ENCODE results near the gene ASNSD1.

Gene ASNSD1

DNA sequence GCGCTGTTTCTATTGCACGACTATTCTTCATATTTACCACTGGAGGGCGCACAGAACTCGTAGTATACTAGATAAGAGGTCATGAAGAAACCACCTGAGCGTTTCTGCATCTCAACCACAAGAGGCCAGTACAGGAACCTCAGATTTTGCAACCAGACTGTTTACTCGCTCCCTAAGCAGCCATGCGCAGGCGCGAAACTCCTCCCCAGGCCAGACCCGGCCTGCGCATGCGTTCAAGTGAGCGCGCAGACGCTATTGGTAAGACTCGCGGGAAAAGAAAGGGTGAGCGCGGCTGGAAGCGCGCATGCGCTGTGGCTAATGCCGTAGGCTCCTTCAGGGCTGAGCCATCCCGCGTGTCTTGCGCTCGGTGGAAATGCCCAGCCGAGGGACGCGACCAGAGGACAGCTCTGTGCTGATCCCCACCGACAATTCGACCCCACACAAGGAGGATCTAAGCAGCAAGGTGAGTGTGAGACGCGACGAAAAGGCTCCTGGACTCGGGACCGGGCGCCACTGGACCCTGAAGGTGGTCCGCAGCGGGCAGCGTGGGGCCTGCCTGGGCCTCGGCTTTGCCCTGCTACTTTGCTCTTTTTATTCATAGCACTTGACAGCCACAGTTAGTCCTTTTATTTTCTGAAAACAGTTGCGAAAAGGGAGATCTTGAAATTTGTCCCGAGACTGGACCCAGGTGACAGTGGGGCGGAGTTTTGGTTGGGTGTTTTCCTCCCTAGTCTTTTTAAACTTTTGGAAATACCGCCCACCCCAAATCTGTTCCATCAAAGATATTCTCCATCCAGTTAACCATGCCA, at the start of gene ASNSD1:
Gene ASNSD1 (plus strand): TSS at position 312 of the 809 bp plus-strand sequence. CDS start 4,674 bp downstream, outside the sequence.
- DNase-seq: peak; percentile 98

DNA sequence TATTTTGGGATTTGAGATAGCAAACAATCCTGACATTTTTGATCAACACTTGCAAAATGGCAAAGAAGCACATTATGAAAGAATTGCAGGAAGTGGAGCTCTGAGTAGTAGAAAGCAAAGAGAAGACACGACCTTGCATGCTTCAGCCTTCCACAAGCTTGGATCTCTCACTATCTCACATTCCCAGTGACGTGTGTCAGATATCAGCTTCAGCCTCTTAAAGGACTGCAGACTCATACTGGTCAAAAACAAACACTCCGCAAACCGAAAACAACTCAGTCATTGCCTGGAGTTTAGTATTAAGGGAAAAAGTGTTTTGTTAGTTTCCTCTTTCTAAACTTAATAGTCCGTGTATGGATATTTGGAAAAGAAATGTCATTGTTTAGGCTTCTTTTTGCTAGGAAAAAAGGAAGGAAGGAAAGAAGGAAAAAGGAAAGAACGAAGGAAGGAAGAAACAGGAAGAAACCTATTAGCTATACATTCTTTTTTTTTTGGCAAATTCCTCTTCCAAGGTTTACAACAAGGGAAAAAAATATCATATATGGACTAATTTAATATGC, 48.1 kb upstream of the ASNSD1 start:
- no peak for DNase-seq

DNA sequence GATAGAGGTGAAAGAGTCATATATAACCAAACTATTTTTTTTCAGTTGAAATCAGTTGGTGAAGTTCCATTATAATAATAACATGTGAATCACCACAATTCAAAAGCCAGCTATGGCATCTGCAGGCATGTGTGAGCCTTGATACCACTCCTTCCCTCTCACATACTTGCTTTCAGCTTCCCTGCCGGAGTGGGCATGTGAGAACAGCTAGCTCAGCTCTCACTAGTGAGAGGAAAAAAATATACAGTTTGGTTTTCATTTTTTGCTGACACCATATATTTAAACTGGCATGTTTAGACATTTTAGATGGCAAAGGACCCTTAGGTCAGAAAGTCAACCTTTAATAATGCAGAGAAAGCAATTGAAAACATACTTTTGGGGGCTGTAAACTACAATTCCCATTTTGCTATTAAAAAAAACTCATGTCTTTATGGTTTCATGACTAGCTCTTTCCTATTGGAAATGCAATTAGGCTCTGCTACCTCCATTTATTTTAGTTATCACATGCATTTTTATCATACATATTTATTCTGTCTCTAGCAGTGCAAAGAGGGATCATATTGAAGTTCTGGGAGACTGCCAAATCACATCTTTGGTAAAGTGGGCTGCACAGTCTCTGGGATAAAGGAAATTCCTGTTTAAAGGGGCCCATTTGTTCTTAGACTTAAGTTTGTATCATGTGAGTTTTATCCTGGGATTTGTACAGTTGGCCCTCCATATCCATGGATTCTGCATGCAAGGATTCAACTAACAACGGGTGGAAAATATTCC, 47.4 kb upstream of the ASNSD1 start:
- no peak for DNase-seq

DNA sequence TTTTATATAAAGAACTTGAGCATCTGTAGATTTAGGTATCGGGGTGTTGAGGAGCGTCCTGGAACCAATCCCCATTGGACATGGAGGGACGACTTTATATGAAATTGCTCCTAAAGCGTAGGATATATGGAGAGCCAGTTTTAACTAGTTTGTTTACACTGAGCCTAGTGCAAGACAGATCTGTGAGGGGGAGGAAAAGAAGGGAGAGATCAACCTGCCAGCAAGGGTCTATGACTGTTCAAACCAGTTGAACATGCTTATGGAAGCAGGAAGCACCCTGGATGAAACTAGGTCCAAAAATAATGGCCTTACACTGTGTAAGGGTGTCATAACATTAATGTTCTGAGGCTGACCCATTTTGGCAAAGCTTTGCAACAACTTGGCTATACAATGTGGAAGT, 46.7 kb upstream of the ASNSD1 start:
- DNase-seq: no peak

GRCh38 chr2:189618197-189618596, 43.1 kb upstream of the ASNSD1 start:
- DNase-seq: no peak

GRCh38 chr2:189621781-189622180, 39.5 kb upstream of the ASNSD1 start:
- no peak for DNase-seq

GRCh38 chr2:189623049-189623448, 38.2 kb upstream of the ASNSD1 start:
- no peak for DNase-seq

DNA sequence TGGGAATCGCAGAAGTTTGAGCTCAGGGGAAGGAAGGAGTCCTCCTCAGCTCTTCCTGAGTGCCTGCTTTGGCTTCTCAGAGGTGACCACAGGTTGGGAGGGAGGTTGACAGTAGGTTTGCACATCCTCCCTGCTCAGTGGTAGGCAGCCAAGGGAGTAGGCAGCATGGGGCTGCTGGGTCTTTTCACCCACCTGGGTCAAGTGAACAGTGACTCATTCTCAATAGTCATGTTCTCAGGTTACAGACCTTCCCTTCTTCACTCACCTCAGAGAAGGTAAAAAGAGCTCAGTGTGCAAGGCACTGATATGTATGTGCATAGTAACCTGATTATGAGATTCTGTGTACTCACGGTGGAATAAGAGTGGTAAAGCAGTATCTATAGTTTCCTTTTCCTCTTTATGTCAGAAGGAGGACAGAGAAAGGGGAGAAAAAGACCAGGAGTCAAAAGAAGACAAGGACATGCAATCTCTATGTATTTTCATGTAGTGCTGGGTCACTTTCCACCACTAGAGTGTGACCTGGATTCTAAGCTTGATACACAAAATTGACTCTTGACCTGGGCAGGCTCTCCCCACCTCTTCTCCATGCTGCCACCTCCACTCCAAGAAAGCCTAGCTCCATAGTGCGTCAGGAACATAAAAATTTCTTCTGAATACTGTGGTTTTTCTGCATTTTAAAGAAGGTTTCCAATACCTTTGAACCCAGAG, 36.5 kb upstream of the ASNSD1 start:
- peak; percentile 38 for DNase-seq

DNA sequence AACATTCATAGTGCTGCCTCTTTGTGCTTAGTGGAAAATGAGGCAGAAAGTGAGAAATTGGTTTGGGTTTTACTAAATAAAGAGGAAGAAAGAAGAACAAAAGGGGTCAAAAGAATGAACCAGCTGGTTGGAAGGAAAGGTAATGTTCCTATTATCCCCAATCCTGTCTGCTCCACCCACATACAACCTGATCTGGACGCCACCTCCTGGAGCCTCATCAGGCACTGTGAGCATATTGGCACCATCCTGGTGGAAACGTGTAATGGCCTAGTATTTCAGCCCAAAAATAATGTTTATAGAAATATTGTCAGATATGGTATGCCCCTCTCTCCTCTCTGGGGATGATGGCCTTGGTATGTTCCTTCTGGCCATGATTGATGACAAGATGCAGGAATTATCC, 35.6 kb upstream of the ASNSD1 start:
- no peak for DNase-seq

DNA sequence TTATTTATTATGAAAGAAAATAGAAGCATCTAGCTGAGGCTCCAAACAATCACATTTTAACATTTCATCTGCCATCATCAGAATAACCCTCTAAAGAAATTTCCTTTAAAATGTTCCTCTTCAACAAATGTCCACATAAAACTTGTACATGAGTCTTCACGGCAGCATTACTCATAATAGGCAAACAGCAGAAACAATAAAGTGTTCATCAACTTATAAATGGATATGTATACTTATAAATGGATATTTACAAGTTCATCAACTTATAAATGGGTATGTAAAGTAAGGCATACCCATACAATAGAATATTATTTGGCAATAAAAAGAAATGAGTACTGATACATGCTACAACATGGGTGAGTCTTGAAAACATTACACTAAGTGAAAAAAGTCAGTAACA, 33.5 kb upstream of the ASNSD1 start:
- no peak for DNase-seq

DNA sequence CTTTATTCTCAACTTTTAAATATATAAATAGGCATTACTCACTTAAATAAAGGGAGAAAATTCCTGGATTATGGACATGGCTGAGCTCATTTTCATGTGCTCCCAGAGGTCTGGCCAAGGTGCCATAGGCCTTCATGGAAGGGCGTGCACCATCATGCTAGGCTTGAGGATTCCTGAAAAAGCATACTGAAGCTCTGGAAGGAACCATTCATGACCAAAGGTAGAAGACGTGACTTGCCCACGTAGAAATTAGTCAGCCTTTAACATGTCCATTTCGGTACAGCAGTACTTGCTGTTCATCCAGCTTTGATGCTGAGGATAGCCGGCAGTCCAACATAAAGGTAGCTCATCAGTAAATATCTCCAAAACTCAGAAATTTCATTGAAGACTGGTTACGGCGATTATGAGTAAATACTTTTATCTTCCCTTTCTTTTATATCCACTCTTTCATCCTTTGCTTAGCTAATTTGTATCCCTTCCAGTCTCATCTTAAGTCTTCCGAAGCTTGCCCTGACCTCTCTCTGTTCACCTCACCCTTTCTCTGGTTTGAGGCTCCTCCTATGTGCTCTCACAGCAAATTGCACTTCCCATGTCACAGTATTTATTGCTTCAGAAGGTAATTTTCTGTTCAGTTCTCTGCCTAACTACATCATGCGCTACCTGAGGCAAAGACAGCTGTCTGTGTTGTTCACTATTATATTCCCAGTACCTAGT, 32.3 kb upstream of the ASNSD1 start:
- DNase-seq: no peak

- DNase-seq: no peak
These were observed 31.5 kb upstream of the ASNSD1 start for GRCh38 chr2:189629531-189630453.

DNA sequence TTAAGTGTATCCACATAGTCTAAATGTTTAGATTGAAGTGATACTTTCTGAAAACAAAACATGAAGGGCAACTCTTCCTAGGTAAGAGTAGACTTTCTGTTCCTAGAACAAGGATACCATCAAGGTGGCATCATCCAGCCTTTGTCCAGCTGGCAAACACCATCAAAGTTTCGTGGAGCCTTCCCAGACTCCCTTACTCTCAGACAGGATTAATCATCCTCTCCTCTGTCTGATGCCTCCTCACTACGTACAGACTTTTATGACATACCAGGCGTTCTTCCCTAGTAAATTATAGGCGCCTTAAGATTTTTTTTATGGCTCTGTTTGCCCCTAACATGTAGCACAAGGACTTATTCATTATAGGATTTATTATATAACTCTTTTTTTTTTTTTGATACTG, 29.4 kb upstream of the ASNSD1 start:
- DNase-seq: no peak

DNA sequence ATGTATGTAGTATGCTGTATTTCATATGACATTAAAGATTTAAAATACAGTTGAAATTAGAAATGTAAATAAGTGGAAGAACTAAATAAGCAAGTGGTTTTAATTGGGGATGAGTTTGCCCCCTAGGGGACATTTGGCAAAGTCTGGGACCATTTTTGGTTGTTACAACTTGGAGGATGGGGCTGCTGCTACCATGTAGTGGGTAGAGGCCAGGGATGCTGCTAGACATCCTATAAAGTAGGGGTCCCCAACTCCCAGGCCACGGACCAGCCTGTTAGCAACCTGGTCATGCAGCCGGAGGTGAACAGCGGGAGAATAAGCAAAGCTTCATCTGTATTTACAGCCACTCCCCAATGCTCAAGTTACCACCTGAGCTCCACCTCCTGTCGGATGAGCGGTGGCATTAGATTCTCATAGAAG, 27.9 kb upstream of the ASNSD1 start:
- no peak for DNase-seq

DNA sequence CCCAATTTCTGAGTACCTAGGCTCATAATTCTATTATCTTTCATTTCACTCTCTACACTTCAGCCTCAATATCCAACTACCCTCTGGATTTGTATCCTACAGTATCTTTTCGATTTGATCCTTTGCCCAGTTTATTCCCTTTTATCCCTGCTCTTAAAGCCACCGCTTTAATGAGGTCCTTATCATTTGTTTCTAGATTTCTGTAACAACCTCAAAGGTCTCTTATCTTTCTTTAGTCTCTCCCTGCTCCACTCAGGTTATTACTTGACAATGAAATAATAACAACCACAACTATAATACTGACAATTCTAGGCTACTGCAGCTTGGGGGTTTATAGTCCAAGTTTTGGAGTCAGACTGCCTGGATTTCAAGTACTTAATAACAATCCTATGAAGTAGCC, 25.9 kb upstream of the ASNSD1 start:
- no peak for DNase-seq

DNA sequence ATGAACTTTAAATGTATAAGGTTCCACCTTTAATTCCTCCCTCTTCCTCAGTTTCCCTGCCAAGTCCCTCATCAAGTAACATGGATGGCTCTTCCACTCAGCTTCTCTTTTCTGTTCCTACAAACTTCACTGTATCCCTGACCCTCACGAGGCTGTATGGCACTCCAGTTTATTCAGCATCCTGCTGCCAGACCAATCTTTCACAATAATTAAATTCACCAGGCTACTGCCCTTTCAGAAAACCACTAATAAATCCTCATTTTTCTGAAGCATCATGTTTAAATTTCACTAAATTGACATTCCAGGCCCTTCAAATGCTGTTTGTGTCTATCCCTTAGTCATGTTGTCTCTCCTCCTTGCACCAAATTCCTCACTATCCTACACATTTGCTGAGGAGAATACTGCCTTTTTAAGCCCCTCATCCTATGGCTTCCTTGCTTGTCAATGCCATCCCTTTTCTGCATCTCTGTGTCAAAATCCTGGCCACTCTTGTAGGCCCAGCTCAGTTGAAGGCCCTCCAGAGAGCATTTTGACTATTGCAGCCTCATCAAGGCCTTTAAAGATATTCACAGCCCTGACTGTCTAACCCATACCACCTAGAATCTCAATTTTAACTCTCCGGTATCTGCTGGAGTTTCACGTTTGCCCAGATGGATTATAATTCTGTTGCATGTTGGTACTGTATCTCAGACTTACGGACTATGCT, 22.8 kb upstream of the ASNSD1 start:
- no peak for DNase-seq

DNA sequence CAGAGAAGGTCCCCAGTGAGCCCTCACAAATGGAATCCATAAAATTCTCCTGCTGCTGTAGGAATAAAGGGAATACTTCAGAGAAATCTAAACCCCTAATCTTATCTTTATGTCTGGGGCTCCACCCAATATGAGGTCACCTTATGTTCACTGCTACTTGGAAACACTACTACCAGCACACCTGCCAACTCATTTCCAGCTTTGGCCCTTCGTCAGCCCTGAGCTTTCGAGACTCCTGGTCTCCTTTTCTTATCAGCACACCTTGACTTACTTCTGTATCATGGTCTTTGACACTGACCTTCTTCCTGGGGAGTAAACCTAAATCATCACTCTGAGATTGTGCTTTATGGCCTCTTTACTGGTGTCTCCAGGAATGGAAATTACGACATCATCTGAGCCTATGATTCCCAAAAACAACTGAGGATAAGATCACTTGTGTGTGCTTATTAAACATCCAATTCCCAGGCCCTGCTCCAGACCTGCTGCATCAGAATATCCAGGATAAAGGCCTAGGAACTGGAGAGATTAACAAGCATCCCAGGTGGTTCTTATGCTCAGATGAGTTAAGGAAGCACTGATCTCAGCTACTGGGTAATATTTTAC, 22.2 kb upstream of the ASNSD1 start:
- DNase-seq: no peak

DNA sequence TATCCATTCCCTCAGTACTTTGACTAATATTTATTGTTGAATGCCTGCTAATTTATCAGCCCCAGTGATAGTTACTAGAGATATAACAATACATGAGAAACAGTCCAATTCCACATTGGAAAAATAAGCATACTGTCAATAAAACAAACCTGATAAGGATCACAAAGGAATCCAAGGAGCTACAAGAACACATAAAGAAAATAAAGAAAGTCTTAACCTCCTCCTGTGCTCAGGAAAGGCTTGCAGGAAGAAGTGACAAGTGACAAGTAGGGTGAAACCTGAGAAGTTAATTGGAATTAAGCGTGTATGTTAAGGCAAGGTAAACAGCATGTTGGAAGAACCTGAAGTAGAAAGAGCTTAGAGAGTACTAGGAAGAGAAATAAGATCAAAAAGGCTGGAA, 20.3 kb upstream of the ASNSD1 start:
- DNase-seq: no peak

DNA sequence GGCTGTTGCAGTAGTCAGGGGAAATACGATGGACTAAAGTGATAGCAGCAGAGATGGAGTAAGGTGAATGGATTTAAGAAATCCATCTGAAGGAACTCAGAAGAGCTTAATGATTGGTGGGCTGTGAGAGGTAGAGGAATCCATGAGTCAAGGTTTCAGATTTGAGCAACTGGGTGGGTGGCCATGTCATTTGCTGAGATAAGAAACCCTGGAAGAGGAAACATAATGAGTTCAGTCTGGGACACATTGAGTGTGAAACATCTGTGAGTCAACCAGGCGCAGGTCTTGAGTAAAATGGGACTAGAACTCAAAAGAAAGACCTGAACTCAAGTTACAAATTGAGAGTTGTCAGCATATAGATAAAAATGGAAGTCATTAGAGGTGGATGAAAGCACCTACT, 19.7 kb upstream of the ASNSD1 start:
- DNase-seq: no peak

DNA sequence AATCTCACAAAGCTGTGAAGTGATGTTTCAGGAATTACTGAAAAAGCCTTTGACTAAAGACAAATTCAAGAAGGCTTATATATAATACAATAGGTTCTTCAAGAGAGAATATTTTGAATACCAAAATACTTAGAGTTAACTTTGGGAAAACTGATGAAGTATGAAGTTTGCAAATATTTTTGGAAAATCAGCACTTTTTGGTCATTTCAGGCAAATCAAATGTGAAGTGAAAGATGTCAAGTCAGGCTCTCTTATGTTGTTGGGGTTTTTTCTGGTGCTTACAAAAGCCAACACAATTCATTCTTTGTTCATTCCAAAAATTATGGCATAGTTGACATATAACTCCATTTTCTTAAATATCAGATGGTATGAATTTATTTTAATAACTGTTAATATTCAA, 14.7 kb upstream of the ASNSD1 start:
- DNase-seq: no peak

All from NCI-H146 (cell line).